Measurements from ENCODE around the gene CMTM8. TPM values are rescaled to one million over a fixed set of nuclear protein-coding genes. Genes with fewer than 3 reads are reported as not detected.

Gene CMTM8
- total and polyA plus RNA-seq, 10 of the 15 experiments (the other 5 are each of a cell fraction or from before 2014, with no cell fraction given): 0.11 to 0.23 TPM; not detected in 8

GRCh38 chr3:32405155-32405554 is 166.7 kb downstream of the CMTM8 start:
- Histone ChIP-seq H3K4me2 (ENCODE audit: control insufficient read depth, insufficient read depth) (no peak overlapping the region), H3K9ac (ENCODE audit: control insufficient read depth, insufficient read depth, low read length) (no peak overlapping the region), H3K9me3 (replicated peaks; ENCODE audit: control insufficient read depth, insufficient read depth, low read length) (no peaks in the 10 kb centered on the region; the same call in 2 of the 3 replicates), H3K79me2 (ENCODE audit: control insufficient read depth, insufficient read depth, low read length) (no peaks in the 10 kb centered on the region), H3K27ac (ENCODE audit: control insufficient read depth, insufficient read depth) (no peak overlapping the region), H4K20me1 (ENCODE audit: control insufficient read depth, insufficient read depth) (no peaks in the 10 kb centered on the region; the same call in 1 of the 2 replicates), H3K4me3 (no peak overlapping the region), H2AFZ (ENCODE audit: control insufficient read depth, low read depth, low read length) (no peak overlapping the region), H3K4me1 (ENCODE audit: control insufficient read depth, insufficient read depth, low read length) (peaks cover 3% of the 10 kb centered on the region), H3K36me3 (ENCODE audit: control insufficient read depth in 2 of 2, insufficient read depth in 2 of 2, low read length in 1 of 2) (no peaks in the 10 kb centered on the region), H3K27me3 (replicated peaks in 1 of 2; ENCODE audit: control insufficient read depth in 2 of 2, insufficient read depth in 2 of 2, low read length in 1 of 2) (peaks cover 0 to 3% of the 10 kb centered on the region in 2 experiments; a peak in 1 of 4 replicates)
- DNase-seq (ENCODE audit: low read depth, low spot score): no peak
- FAIRE-seq: no peak
- in situ Hi-C loops (cut with MboI): no loop called here
- ChIA-PET POLR2A (interaction anchor here (1.4 kb wide), 1 partner anchor 9 kb away, joined by 6 read pairs; no protein-coding TSS in a partner anchor), RAD21 (ENCODE audit: unreplicated experiment) (interaction anchor here (1.0 kb wide), 1 partner anchor 28 kb away, joined by 4 read pairs; no protein-coding TSS in a partner anchor), SMC1A (ENCODE audit: uncharacterized antibody, unreplicated experiment) (interaction anchor here (0.7 to 3.4 kb wide), 5 partner anchors 9 to 63 kb away, joined by 3 to 14 read pairs (median 4); no protein-coding TSS in a partner anchor), CTCF (interaction anchor here (1.6 to 4.9 kb wide), 3 partner anchors 9 to 63 kb away, joined by 6 to 21 read pairs (median 10); no protein-coding TSS in a partner anchor)
- ATAC-seq: no peak
- intact Hi-C loops (cut with micrococcal nuclease; ENCODE audit: unreplicated experiment): no loop called here
- no TSS peak for BruUV-seq (replicated peaks)
- TF ChIP-seq MYB (IDR thresholded peaks at IDR 0.05; ENCODE audit: borderline replicate concordance, low read depth, low read length): no peak
- TF ChIP-seq SP1 (IDR thresholded peaks at IDR 0.05; ENCODE audit: low read depth, low read length): no peak
- TF ChIP-seq TAF1 (IDR thresholded peaks at IDR 0.05; ENCODE audit: borderline replicate concordance, low read depth, low read length): no peak
- 41% methylated on average over 2 of the region's 2 CpGs for WGBS (ENCODE audit: insufficient coverage, insufficient replicate concordance, low lambda C conversion rate, missing lambda C conversion rate)

- Histone ChIP-seq H2AFZ (ENCODE audit: control insufficient read depth, low read depth, low read length) (no peak overlapping the region), H3K4me1 (ENCODE audit: control insufficient read depth, insufficient read depth, low read length) (peaks cover 3% of the 10 kb centered on the region), H3K36me3 (ENCODE audit: control insufficient read depth in 2 of 2, insufficient read depth in 2 of 2, low read length in 1 of 2) (no peaks in the 10 kb centered on the region), H3K4me3 (no peak overlapping the region), H3K9ac (ENCODE audit: control insufficient read depth, insufficient read depth, low read length) (no peak overlapping the region), H4K20me1 (ENCODE audit: control insufficient read depth, insufficient read depth) (no peaks in the 10 kb centered on the region; the same call in 1 of the 2 replicates), H3K27ac (ENCODE audit: control insufficient read depth, insufficient read depth) (no peak overlapping the region), H3K27me3 (replicated peaks in 1 of 2; ENCODE audit: control insufficient read depth in 2 of 2, insufficient read depth in 2 of 2, low read length in 1 of 2) (peaks cover 0 to 3% of the 10 kb centered on the region in 2 experiments; a peak in 1 of 4 replicates), H3K4me2 (ENCODE audit: control insufficient read depth, insufficient read depth) (no peak overlapping the region), H3K9me3 (replicated peaks; ENCODE audit: control insufficient read depth, insufficient read depth, low read length) (no peaks in the 10 kb centered on the region; the same call in 2 of the 3 replicates), H3K79me2 (ENCODE audit: control insufficient read depth, insufficient read depth, low read length) (no peaks in the 10 kb centered on the region)
- ChIA-PET POLR2A (interaction anchor here (1.4 to 1.5 kb wide), 2 partner anchors 8 to 96 kb away, joined by 3 to 6 read pairs; no protein-coding TSS in a partner anchor), CTCF (interaction anchor here (0.6 to 4.9 kb wide), 5 partner anchors 8 to 62 kb away, joined by 3 to 21 read pairs (median 7); partner anchors contain the start of gene CMTM7), RAD21 (ENCODE audit: unreplicated experiment) (interaction anchor here (1.0 kb wide), 1 partner anchor 27 kb away, joined by 4 read pairs; no protein-coding TSS in a partner anchor), SMC1A (ENCODE audit: uncharacterized antibody, unreplicated experiment) (interaction anchor here (0.7 to 2.4 kb wide), 6 partner anchors 9 to 62 kb away, joined by 3 to 14 read pairs (median 4); no protein-coding TSS in a partner anchor)
- intact Hi-C loops (cut with micrococcal nuclease; ENCODE audit: unreplicated experiment): no loop called here
- no peak for DNase-seq (ENCODE audit: low read depth, low spot score)
- 75% methylated on average over 7 of the region's 7 CpGs for WGBS (ENCODE audit: insufficient coverage, insufficient replicate concordance, low lambda C conversion rate, missing lambda C conversion rate)
- BruUV-seq (replicated peaks): no TSS peak
- TF ChIP-seq, protein P1, sequence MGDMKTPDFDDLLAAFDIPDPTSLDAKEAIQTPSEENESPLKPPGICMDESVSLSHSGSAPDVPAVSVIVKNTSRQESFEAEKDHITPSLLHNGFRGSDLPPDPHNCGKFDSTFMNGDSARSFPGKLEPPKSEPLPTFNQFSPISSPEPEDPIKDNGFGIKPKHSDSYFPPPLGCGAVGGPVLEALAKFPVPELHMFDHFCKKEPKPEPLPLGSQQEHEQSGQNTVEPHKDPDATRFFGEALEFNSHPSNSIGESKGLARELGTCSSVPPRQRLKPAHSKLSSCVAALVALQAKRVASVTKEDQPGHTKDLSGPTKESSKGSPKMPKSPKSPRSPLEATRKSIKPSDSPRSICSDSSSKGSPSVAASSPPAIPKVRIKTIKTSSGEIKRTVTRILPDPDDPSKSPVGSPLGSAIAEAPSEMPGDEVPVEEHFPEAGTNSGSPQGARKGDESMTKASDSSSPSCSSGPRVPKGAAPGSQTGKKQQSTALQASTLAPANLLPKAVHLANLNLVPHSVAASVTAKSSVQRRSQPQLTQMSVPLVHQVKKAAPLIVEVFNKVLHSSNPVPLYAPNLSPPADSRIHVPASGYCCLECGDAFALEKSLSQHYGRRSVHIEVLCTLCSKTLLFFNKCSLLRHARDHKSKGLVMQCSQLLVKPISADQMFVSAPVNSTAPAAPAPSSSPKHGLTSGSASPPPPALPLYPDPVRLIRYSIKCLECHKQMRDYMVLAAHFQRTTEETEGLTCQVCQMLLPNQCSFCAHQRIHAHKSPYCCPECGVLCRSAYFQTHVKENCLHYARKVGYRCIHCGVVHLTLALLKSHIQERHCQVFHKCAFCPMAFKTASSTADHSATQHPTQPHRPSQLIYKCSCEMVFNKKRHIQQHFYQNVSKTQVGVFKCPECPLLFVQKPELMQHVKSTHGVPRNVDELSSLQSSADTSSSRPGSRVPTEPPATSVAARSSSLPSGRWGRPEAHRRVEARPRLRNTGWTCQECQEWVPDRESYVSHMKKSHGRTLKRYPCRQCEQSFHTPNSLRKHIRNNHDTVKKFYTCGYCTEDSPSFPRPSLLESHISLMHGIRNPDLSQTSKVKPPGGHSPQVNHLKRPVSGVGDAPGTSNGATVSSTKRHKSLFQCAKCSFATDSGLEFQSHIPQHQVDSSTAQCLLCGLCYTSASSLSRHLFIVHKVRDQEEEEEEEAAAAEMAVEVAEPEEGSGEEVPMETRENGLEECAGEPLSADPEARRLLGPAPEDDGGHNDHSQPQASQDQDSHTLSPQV (IDR thresholded peaks at IDR 0.05): no peak
- TF ChIP-seq ASH2L (IDR thresholded peaks at IDR 0.05; ENCODE audit: borderline replicate concordance, low read depth) (no peak), STAT1 (conservative IDR thresholded peaks at IDR 0.05) (no peak)
- in situ Hi-C loops (cut with MboI): no loop called here
- no peak for FAIRE-seq
- ATAC-seq: no peak
These were observed 167.3 kb downstream of the CMTM8 start for GRCh38 chr3:32405711-32406323.
